SK-N-SH (cell line): Measurements from ENCODE around the gene ADAMTSL1. TPM values are rescaled to one million over a fixed set of nuclear protein-coding genes. Genes with fewer than 3 reads are reported as not detected.

Experiments
- CTCF ChIA-PET: fragments of 300-600, 350-600 bp; formaldehyde crosslinking; extraction: SDS; loops from one replicate; lab custom pipeline; 2021; lab: Yijun Ruan, JAX
- POLR2A ChIA-PET: fragments of 350-600 bp; sonication (Branson Sonifier 250); formaldehyde crosslinking; extraction: SDS; loops from one replicate; lab custom pipeline; 2020; ENCODE audit warnings: antibody characterized with exemption, inconsistent platforms; lab: Yijun Ruan, JAX
- DNase-seq: peaks from one replicate; pipeline ENCODE4 v3.0.0; 2012
- H2AFZ ChIP-seq: fragments of 200-600 bp; sonication (generic); 2 replicates; pipeline ENCODE4 v1.8.1; 2016; ENCODE audit warnings: antibody characterized with exemption, mild to moderate bottlenecking, low read depth
- H3F3A ChIP-seq: fragments of 200-600 bp; sonication (generic); replicated peaks from 2 replicates; pipeline ENCODE3; 2016; ENCODE audit warnings: antibody characterized with exemption, mild to moderate bottlenecking; ENCODE audit not compliant: insufficient read depth
- H3K27ac ChIP-seq, 2 experiments: fragments of 200-500 bp in 1 of 2; fragments of 200-600 bp in 1 of 2; sonication (Bioruptor generic) in 1 of 2; sonication (generic), shearing (Covaris generic) in 1 of 2; 2 replicates each; pipeline versions ENCODE4 v1.5.1 to v1.6.1; 2014 to 2016; ENCODE audit warnings: low read depth in 2 of 2, inconsistent platforms in 1 of 2, low read length in 1 of 2, mild to moderate bottlenecking in 1 of 2, mixed read lengths in 1 of 2
- H3K27me3 ChIP-seq: fragments of 200-600 bp; sonication (generic), shearing (Covaris generic); 2 replicates; pipeline ENCODE4 v1.6.1; 2016; ENCODE audit warnings: mixed run types; ENCODE audit not compliant: insufficient read depth
- H3K36me3 ChIP-seq, 2 experiments: fragments of 200-500 bp in 1 of 2; fragments of 200-600 bp in 1 of 2; sonication (Bioruptor generic) in 1 of 2; sonication (generic) in 1 of 2; replicated peaks in 1 of 2; 2 replicates each; pipeline versions ENCODE3 to v1.5.1; 2014 to 2016; ENCODE audit warnings: low read length in 1 of 2, mild to moderate bottlenecking in 1 of 2; ENCODE audit not compliant: insufficient read depth in 2 of 2, control insufficient read depth in 1 of 2
- H3K4me1 ChIP-seq, 2 experiments: fragments of 200-500 bp in 1 of 2; fragments of 200-600 bp in 1 of 2; sonication (Bioruptor generic) in 1 of 2; sonication (generic), shearing (Covaris generic) in 1 of 2; 2 replicates each; pipeline versions ENCODE4 v1.5.1 to v1.6.1; 2014 to 2016; ENCODE audit warnings: low read depth in 1 of 2, low read length in 1 of 2, mixed run types in 1 of 2; ENCODE audit not compliant: insufficient read depth in 2 of 2, control insufficient read depth in 1 of 2
- H3K4me2 ChIP-seq: fragments of 200-600 bp; sonication (generic), shearing (Covaris generic); 2 replicates; pipeline ENCODE4 v1.6.1; 2017; ENCODE audit warnings: mixed run types
- H3K4me3 ChIP-seq, 2 experiments: fragments of 200-500 bp in 1 of 2; fragments of 200-600 bp in 1 of 2; sonication (Bioruptor generic) in 1 of 2; sonication (generic), shearing (Covaris generic) in 1 of 2; 2 replicates each; pipeline versions ENCODE4 v1.5.1 to v1.8.1; 2014 to 2016; ENCODE audit warnings: low read depth in 2 of 2, inconsistent platforms in 1 of 2, low read length in 1 of 2, mild to moderate bottlenecking in 1 of 2, mixed read lengths in 1 of 2, moderate library complexity in 1 of 2
- H3K79me2 ChIP-seq: fragments of 200-600 bp; sonication (generic); 2 replicates; pipeline ENCODE4 v1.8.1; 2017; ENCODE audit warnings: mild to moderate bottlenecking; ENCODE audit not compliant: insufficient read depth
- H3K9ac ChIP-seq: fragments of 200-600 bp; sonication (generic); 2 replicates; pipeline ENCODE4 v1.6.1; 2017; ENCODE audit warnings: mixed run types
- H3K9me2 ChIP-seq: fragments of 200-600 bp; sonication (generic); 2 replicates; pipeline ENCODE4 v1.6.1; 2017; ENCODE audit warnings: mixed run types
- H3K9me3 ChIP-seq: fragments of 200-600 bp; sonication (generic); 2 replicates; pipeline ENCODE4 v1.6.1; 2017; ENCODE audit warnings: mixed run types, mild to moderate bottlenecking, moderate library complexity
- H4K20me1 ChIP-seq: fragments of 200-600 bp; sonication (generic); 2 replicates; pipeline ENCODE4 v1.6.1; 2017; ENCODE audit warnings: mild to moderate bottlenecking, mixed run types; ENCODE audit not compliant: insufficient read depth
- CHD2 ChIP-seq: fragments of 150-350 bp; IDR thresholded peaks from 2 replicates; pipeline ENCODE4 v1.6.1; 2018; ENCODE audit warnings: low read length; ENCODE audit not compliant: partially characterized antibody
- EP300 ChIP-seq, 2 experiments: IDR thresholded peaks; 2 replicates each; pipeline versions ENCODE4 v1.4.0 to v1.6.1; 2012; ENCODE audit warnings: borderline replicate concordance in 1 of 2, low read depth in 1 of 2, low read length in 1 of 2
- FOSL2 ChIP-seq: IDR thresholded peaks from 2 replicates; pipeline ENCODE4 v1.4.0; 2012; ENCODE audit warnings: low read depth, mild to moderate bottlenecking, moderate library complexity, borderline replicate concordance
- GATA2 ChIP-seq: sonication (generic); formaldehyde crosslinking; IDR thresholded peaks from 2 replicates; pipeline ENCODE4 v1.5.0; 2020; ENCODE audit warnings: mild to moderate bottlenecking, missing genetic modification reagents
- JUND ChIP-seq: IDR thresholded peaks from 2 replicates; pipeline ENCODE4 v1.4.0; 2012
- MEF2A ChIP-seq: IDR thresholded peaks from 2 replicates; pipeline ENCODE4 v1.4.0; 2012; ENCODE audit warnings: low read depth, borderline replicate concordance
- MXI1 ChIP-seq: IDR thresholded peaks from 2 replicates; pipeline ENCODE4 v1.6.1; 2012; ENCODE audit warnings: mild to moderate bottlenecking, low read depth, low read length, improper control_type of control experiment
- NFIC ChIP-seq: IDR thresholded peaks from 2 replicates; pipeline ENCODE4 v1.4.0; 2012; ENCODE audit warnings: borderline replicate concordance
- NRF1 ChIP-seq: IDR thresholded peaks from 2 replicates; pipeline ENCODE4 v1.6.1; 2012; ENCODE audit warnings: low read depth, mild to moderate bottlenecking, low read length
- POLR2AphosphoS5 ChIP-seq: IDR thresholded peaks from 2 replicates; pipeline ENCODE4 v1.6.1; 2012; ENCODE audit warnings: low read depth, low read length
- RAD21 ChIP-seq: IDR thresholded peaks from 2 replicates; pipeline ENCODE4 v1.6.1; 2012; ENCODE audit warnings: mild to moderate bottlenecking, low read length
- RXRA ChIP-seq: IDR thresholded peaks from 2 replicates; pipeline ENCODE4 v1.4.0; 2012; ENCODE audit warnings: low read depth, mild to moderate bottlenecking, borderline replicate concordance
- SIN3A ChIP-seq: IDR thresholded peaks from 2 replicates; pipeline ENCODE4 v1.6.1; 2012; ENCODE audit warnings: low read depth, mild to moderate bottlenecking, low read length, moderate library complexity, borderline replicate concordance
- SMC3 ChIP-seq: IDR thresholded peaks from 2 replicates; pipeline ENCODE4 v1.6.1; 2012; ENCODE audit warnings: low read depth, low read length, improper control_type of control experiment
- TCF12 ChIP-seq: IDR thresholded peaks from 2 replicates; pipeline ENCODE4 v1.4.0; 2012
- YY1 ChIP-seq: IDR thresholded peaks from 2 replicates; pipeline ENCODE4 v1.4.0; 2012; ENCODE audit warnings: low read depth, mild to moderate bottlenecking
- WGBS: methylation state at CpG from one replicate; pipeline ENCODE4 v1.1.6; 2017; ENCODE audit warnings: low lambda C conversion rate; 5-methylcytosine and 5-hydroxymethylcytosine counted together
- polyA plus RNA-seq, 3 experiments: library from polyadenylated mRNA; depleted of rRNA; stranded (reverse); fragments of >200 nt; gene quantifications; 2 replicates each; pipeline ENCODE4 v1.2.3, GENCODE V29; 2012
- TF ChIP-seq, protein P1 (sequence below): fragments of 150-350 bp; IDR thresholded peaks from 2 replicates; pipeline ENCODE4 v1.6.1; 2016; ENCODE audit warnings: mild to moderate bottlenecking, low read depth, low read length
- TF ChIP-seq, protein P2 (sequence below): IDR thresholded peaks from 2 replicates; pipeline ENCODE4; 2012
- TF ChIP-seq, protein P3 (sequence below): IDR thresholded peaks from 2 replicates; pipeline ENCODE4 v1.4.0; 2012; ENCODE audit warnings: low read depth
- TF ChIP-seq, protein P4 (sequence below): fragments of 150-350 bp; IDR thresholded peaks from 2 replicates; pipeline ENCODE4 v1.6.1; 2017; ENCODE audit warnings: antibody characterized with exemption, low read length, low read depth, borderline replicate concordance

ADAMTSL1 gene
- polyA plus RNA-seq, 1 of the 3 experiments (the other 2 are of a cell fraction), result 114 TPM

DNA sequence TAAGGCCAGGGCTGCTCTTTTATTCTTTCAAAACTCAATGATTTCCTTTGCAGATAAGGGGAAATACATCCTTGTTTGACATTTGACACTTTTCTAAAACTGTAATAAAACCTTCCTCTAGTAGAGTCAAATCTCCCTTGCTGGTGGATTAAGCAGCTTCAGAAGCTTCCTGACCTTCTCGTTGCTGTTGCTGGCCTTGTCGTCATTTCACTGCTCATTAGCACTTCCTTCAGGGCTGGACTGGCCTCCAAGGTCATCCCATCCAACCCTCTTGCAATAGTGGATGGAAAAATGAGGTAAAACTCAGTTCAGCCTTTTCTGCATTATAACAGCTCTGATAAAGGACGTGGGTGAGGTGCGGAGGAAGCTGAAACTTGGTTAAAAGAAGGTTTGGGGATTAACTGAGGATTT lies 1.1 kb upstream of the ADAMTSL1 start:
- Histone ChIP-seq H3K27ac (peak overlapping the region; percentile 82 to 91; a peak in 2 of 4 replicates), H3K4me3 (peak overlapping the region; percentile 34 to 81; a peak in 3 of 4 replicates), H3K9me3 (no peaks in the 10 kb centered on the region), H3F3A (peaks cover 22% of the 10 kb centered on the region), H2AFZ (no peak overlapping the region), H3K79me2 (peaks cover 56% of the 10 kb centered on the region), H3K4me1 (no peaks in the 10 kb centered on the region; a peak in 2 of 4 replicates), H3K36me3 (peaks cover 0 to 17% of the 10 kb centered on the region in 2 experiments), H3K4me2 (peak overlapping the region; percentile 84), H3K9ac (peak overlapping the region; percentile 82), H4K20me1 (no peaks in the 10 kb centered on the region), H3K27me3 (no peaks in the 10 kb centered on the region), H3K9me2 (no peaks in the 10 kb centered on the region)
- WGBS, result 74% methylated on average over 4 of the region's 4 CpGs
- POLR2A ChIA-PET, result no interaction called here
- DNase-seq, result no peak
- no peak for TF ChIP-seq POLR2AphosphoS5
- CTCF ChIA-PET, result interaction anchor here (4.5 kb wide), 1 partner anchor 30 kb away, joined by 25 read pairs; no protein-coding TSS in a partner anchor

DNA sequence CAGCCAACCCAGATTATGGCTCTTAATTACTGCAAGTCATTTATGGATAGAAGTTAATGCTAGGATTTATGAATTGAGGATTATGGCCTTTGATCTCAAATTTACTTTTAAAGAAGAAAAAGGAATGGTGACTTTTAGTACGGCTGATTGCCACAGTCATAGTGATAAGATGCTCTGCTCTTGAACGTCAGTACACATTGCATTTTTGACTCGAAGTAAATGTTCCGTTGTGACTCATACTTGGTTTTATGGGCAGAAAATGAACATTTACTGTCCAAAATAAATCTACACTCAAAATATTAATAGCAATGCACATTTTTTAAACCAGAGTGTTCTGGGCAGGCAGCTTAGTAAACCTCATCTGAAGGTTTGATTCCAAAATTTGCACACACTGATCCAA lies 830 bp downstream of the ADAMTSL1 start:
- ChIA-PET CTCF (interaction anchor here (4.5 kb wide), 1 partner anchor 32 kb away, joined by 25 read pairs; no protein-coding TSS in a partner anchor), POLR2A (no interaction called here)
- Histone ChIP-seq H2AFZ (no peak overlapping the region), H3K9me3 (no peaks in the 10 kb centered on the region), H3K4me3 (peak overlapping the region; percentile 34 to 81; a peak in 3 of 4 replicates), H3K36me3 (peaks cover 0 to 8% of the 10 kb centered on the region in 2 experiments), H3K27me3 (no peaks in the 10 kb centered on the region), H3K4me2 (peak overlapping the region; percentile 84), H3K9me2 (no peaks in the 10 kb centered on the region), H4K20me1 (no peaks in the 10 kb centered on the region), H3K4me1 (peaks cover 0 to 10% of the 10 kb centered on the region in 2 experiments; a peak in 3 of 4 replicates), H3F3A (peaks cover 40% of the 10 kb centered on the region), H3K79me2 (peaks cover 75% of the 10 kb centered on the region), H3K27ac (peak overlapping the region; percentile 82 to 91; a peak in 3 of 4 replicates), H3K9ac (peak overlapping the region; percentile 82)
- DNase-seq, result no peak
- TF ChIP-seq FOSL2 (peak; percentile 51; the same call in 1 of the 2 replicates), NRF1 (no peak), SMC3 (no peak), GATA2 (CRISPR knock-in tag) (no peak), CHD2 (no peak), SIN3A (no peak; the same call in 1 of the 2 replicates), RXRA (no peak), MXI1 (no peak), EP300 (IDR thresholded peaks at IDR 0.05; ENCODE audit: borderline replicate concordance in 1 of 2, low read depth in 1 of 2, low read length in 1 of 2) (no peak), RAD21 (no peak), MEF2A (no peak), POLR2AphosphoS5 (no peak), JUND (peak; percentile 24; the same call in 1 of the 2 replicates), NFIC (peak; percentile 9; the same call in 1 of the 2 replicates), TCF12 (peak; percentile 14; the same call in 1 of the 2 replicates), YY1 (no peak)
- TF ChIP-seq, protein P1, sequence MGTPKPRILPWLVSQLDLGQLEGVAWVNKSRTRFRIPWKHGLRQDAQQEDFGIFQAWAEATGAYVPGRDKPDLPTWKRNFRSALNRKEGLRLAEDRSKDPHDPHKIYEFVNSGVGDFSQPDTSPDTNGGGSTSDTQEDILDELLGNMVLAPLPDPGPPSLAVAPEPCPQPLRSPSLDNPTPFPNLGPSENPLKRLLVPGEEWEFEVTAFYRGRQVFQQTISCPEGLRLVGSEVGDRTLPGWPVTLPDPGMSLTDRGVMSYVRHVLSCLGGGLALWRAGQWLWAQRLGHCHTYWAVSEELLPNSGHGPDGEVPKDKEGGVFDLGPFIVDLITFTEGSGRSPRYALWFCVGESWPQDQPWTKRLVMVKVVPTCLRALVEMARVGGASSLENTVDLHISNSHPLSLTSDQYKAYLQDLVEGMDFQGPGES, result no peak
- TF ChIP-seq, protein P2, sequence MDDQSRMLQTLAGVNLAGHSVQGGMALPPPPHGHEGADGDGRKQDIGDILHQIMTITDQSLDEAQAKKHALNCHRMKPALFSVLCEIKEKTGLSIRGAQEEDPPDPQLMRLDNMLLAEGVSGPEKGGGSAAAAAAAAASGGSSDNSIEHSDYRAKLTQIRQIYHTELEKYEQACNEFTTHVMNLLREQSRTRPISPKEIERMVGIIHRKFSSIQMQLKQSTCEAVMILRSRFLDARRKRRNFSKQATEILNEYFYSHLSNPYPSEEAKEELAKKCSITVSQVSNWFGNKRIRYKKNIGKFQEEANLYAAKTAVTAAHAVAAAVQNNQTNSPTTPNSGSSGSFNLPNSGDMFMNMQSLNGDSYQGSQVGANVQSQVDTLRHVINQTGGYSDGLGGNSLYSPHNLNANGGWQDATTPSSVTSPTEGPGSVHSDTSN, result peak; percentile 11; the same call in 1 of the 2 replicates
- TF ChIP-seq, protein P3, sequence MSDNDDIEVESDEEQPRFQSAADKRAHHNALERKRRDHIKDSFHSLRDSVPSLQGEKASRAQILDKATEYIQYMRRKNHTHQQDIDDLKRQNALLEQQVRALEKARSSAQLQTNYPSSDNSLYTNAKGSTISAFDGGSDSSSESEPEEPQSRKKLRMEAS, result no peak
- TF ChIP-seq, protein P4, sequence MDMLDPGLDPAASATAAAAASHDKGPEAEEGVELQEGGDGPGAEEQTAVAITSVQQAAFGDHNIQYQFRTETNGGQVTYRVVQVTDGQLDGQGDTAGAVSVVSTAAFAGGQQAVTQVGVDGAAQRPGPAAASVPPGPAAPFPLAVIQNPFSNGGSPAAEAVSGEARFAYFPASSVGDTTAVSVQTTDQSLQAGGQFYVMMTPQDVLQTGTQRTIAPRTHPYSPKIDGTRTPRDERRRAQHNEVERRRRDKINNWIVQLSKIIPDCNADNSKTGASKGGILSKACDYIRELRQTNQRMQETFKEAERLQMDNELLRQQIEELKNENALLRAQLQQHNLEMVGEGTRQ, result no peak
- WGBS, result 12% methylated on average over 4 of the region's 4 CpGs
